T47D (cell line): ENCODE results near the gene CASP7.
"Not testable (repeated sequence)": the region's sequence is repeated elsewhere in the genome, so short reads cannot be mapped to it uniquely, and the experiment has no call there.

ENCODE experiments used
- DNase-seq, 2 experiments: peaks; one replicate each; pipeline versions ENCODE4 v3.0.0 to v3.0.0-alpha.2; 2011 to 2012; ENCODE audit warnings: low read depth in 1 of 2, low spot score in 1 of 2
- JUND ChIP-seq: IDR thresholded peaks from 2 replicates; pipeline ENCODE4 v1.6.1; 2012; ENCODE audit warnings: low read depth
- in situ Hi-C: cut with HindIII; loops from 2 replicates; pipeline ENCODE4 v1.10.0; 2016; ENCODE audit warnings: low sequenced_read_pairs, low pct_unique_long_range_greater_than_20kb

The CASP7 gene

GRCh38 chr10:113753020-113753692 lies 73.4 kb downstream of the CASP7 start:
- in situ Hi-C loops, result no loop called here
- peak in 1 of 2 experiments; percentile 19 for DNase-seq
- no peak for TF ChIP-seq JUND

GRCh38 chr10:113754125-113754524 lies 74.4 kb downstream of the CASP7 start:
- no peak for TF ChIP-seq JUND
- DNase-seq, result no peak
- in situ Hi-C loops, result no loop called here

- no peak for TF ChIP-seq JUND
- in situ Hi-C loops, result no loop called here
- no peak for DNase-seq
These were observed 75.1 kb downstream of the CASP7 start for GRCh38 chr10:113754768-113755167.

- TF ChIP-seq JUND, result no peak
- DNase-seq, result no peak
- in situ Hi-C loops, result no loop called here
These were observed 77.3 kb downstream of the CASP7 start for GRCh38 chr10:113756940-113757543.

DNA sequence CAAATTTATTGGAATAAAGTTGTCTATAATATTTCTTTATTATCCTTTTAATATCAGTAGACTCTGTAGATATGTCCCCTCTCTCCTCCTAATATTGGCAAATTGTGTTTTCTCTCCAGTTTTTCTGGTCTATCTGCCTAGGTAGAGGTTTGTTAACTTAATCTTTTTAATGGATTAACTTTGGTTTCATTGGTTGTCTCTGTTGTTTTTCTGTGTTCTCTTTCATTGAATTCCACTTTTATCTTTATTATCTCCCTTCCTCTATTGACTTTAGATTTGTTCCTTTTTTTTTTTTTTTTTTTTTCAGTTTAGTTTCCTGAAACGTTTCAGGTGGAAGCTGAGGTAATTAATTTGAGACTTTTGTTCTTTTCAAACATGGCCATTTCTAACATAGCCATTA lies 82.4 kb downstream of the CASP7 start:
- DNase-seq, result no peak
- TF ChIP-seq JUND, result no peak
- in situ Hi-C loops, result no loop called here

DNA sequence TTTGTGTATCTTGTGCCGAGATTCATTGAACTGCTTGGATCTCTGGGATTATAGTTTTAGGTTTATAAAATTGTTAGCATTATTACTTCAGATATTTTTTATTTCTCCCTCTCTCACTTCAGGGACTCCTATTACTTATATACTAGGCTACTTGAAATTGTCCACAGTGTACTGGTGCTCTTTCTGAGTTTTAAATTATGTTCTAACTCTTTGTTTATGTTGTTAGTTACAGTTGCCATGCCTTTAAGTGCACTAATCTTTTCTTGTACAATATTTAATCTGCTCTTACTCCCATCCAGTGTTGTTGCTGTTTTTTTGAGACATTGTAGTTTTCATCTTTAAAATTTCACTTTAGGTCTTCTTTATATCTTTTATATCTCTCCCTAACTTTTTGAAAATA lies 84.9 kb downstream of the CASP7 start:
- TF ChIP-seq JUND, result no peak
- DNase-seq, result no peak
- in situ Hi-C loops, result no loop called here

- in situ Hi-C loops, result no loop called here
- TF ChIP-seq JUND, result no peak
- DNase-seq, result no peak
These were observed 86.2 kb downstream of the CASP7 start for GRCh38 chr10:113765910-113766309.

GRCh38 chr10:113767222-113767621 lies 87.5 kb downstream of the CASP7 start:
- DNase-seq, result no peak
- in situ Hi-C loops, result no loop called here
- TF ChIP-seq JUND, result no peak

DNA sequence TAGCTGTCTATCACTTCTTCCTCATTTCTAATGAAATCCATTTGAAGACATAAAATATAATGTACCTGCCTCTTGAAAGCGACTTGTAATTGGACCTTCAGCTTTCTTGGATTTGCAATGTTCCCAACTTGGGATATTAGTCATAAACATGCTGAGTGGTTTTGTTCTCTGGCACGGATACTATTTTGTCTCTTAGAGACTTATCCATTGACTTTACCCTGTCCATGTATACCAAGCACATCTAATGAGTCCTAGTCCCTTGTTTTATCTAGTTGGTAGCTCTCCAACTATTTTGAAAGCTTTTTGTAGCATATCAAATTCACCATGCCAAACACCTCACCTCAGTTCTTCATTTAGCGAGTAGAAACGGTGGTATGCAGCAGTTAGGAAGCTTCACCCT lies 90.6 kb downstream of the CASP7 start:
- DNase-seq, result no peak
- no peak for TF ChIP-seq JUND
- in situ Hi-C loops, result no loop called here

DNA sequence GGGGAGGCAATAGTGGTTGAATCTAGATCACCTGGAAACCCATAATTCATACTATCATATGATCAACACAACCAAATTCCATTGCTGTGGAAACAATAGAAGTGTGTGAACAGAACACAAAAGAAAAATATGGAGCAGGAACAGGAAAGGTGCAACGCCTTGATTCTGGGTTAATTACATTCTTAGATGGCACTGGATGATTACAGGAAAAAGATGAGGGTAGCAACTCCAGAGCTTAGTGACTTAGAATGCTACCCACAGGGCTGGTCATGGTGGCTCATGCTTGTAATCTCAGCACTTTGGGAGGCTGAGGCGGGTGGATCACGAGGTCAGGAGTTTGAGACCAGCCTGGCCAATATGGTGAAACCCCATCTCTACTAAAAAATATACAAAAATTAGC lies 91.4 kb downstream of the CASP7 start:
- in situ Hi-C loops, result not testable (repeated sequence)

GRCh38 chr10:113775686-113776294 lies 96.1 kb downstream of the CASP7 start:
- in situ Hi-C loops, result no loop called here
- DNase-seq, result no peak
- no peak for TF ChIP-seq JUND

More for the DNA sequence above, 91.4 kb downstream of the CASP7 start:
- DNase-seq, result not testable (repeated sequence)

- no peak for DNase-seq
- in situ Hi-C loops, result no loop called here
- TF ChIP-seq JUND, result no peak
These were observed 96.8 kb downstream of the CASP7 start for GRCh38 chr10:113776553-113776952.
